ENCODE results near the gene DSP. TPM values are rescaled to one million over a fixed set of nuclear protein-coding genes. Genes with fewer than 3 reads are reported as not detected.
A peak's percentile ranks its signal among the peaks of the same experiment; 100 is the strongest.

DSP gene
- total RNA-seq, 2 donors from 2014 or later, result 121 to 229 TPM

GRCh38 chr6:7589221-7589620 lies 47.8 kb downstream of the DSP start:
- no peak for DNase-seq (ENCODE audit: low spot score)
- no peak for TF ChIP-seq CTCF (IDR thresholded peaks at IDR 0.05)
- Histone ChIP-seq H3K4me3 (no peak overlapping the region), H3K27me3 (no peaks in the 10 kb centered on the region), H3K27ac (peak overlapping the region; percentile 81 to 82), H3K4me1 (peaks cover 0 to 13% of the 10 kb centered on the region in 2 donors), H3K36me3 (peaks cover 27% of the 10 kb centered on the region), H3K9me3 (no peaks in the 10 kb centered on the region)

GRCh38 chr6:7589949-7590917 lies 48.8 kb downstream of the DSP start, which contains the start of gene SNRNP48:
Gene SNRNP48, plus strand, starts transcription at chr6:7590198. Its CDS starts 60 bp downstream, at chr6:7590258.
- peak within 1 kb of the TSS; percentile 82 to 87 for H3K4me3 ChIP-seq
- no peak for TF ChIP-seq CTCF (IDR thresholded peaks at IDR 0.05)
- H3K9me3 ChIP-seq, result no peaks in the 10 kb centered on the region
- H3K36me3 ChIP-seq, result peaks cover 22% of the 10 kb centered on the region
- peak within 1 kb of the TSS; percentile 81 to 82 for H3K27ac ChIP-seq
- peaks cover 0 to 13% of the 10 kb centered on the region in 2 donors for H3K4me1 ChIP-seq
- DNase-seq (ENCODE audit: low spot score), result peak; percentile 96
- H3K27me3 ChIP-seq, result no peaks in the 10 kb centered on the region

- no peaks in the 10 kb centered on the region for H3K9me3 ChIP-seq
- H3K4me1 ChIP-seq, result peaks cover 0 to 13% of the 10 kb centered on the region in 2 donors
- H3K27ac ChIP-seq, result peak overlapping the region; percentile 81 to 82
- TF ChIP-seq CTCF (IDR thresholded peaks at IDR 0.05), result no peak
- peaks cover 22% of the 10 kb centered on the region for H3K36me3 ChIP-seq
- no peaks in the 10 kb centered on the region for H3K27me3 ChIP-seq
- peak overlapping the region; percentile 82 to 87 for H3K4me3 ChIP-seq
- no peak for DNase-seq (ENCODE audit: low spot score)
These were observed 49.4 kb downstream of the DSP start for GRCh38 chr6:7590918-7591302.

GRCh38 chr6:7591770-7592169 lies 50.3 kb downstream of the DSP start:
- Histone ChIP-seq H3K4me1 (peaks cover 0 to 13% of the 10 kb centered on the region in 2 donors), H3K9me3 (no peaks in the 10 kb centered on the region), H3K4me3 (no peak overlapping the region), H3K27ac (peak overlapping the region in 1 of 2 donors; percentile 82), H3K27me3 (no peaks in the 10 kb centered on the region), H3K36me3 (peaks cover 24% of the 10 kb centered on the region)
- no peak for DNase-seq (ENCODE audit: low spot score)
- no peak for TF ChIP-seq CTCF (IDR thresholded peaks at IDR 0.05)

- peak overlapping the region; percentile 44 to 82 for H3K27ac ChIP-seq
- H3K4me1 ChIP-seq, result peaks cover 0 to 13% of the 10 kb centered on the region in 2 donors
- H3K9me3 ChIP-seq, result no peaks in the 10 kb centered on the region
- no peak overlapping the region for H3K4me3 ChIP-seq
- no peak for DNase-seq (ENCODE audit: low spot score)
- TF ChIP-seq CTCF (IDR thresholded peaks at IDR 0.05), result no peak
- no peaks in the 10 kb centered on the region for H3K27me3 ChIP-seq
- peaks cover 30% of the 10 kb centered on the region for H3K36me3 ChIP-seq
These were observed 51.8 kb downstream of the DSP start for GRCh38 chr6:7593229-7593628.

Data from right atrium auricular region (tissue), 2 donors.